HG02678 (cell line): ENCODE measurements around the gene ABHD18.
A peak's percentile ranks its signal among the peaks of the same experiment; 100 is the strongest.
"Not testable (repeated sequence)": the region's sequence is repeated elsewhere in the genome, so short reads cannot be mapped to it uniquely, and the experiment has no call there.

ENCODE experiments used
- ATAC-seq: cut with Tn5 transposase; IDR thresholded peaks from one replicate; pipeline ENCODE4 v1.9.1; 2021; ENCODE audit warnings: mild to moderate bottlenecking, moderate library complexity; ENCODE audit not compliant: unreplicated experiment

The ABHD18 gene

DNA sequence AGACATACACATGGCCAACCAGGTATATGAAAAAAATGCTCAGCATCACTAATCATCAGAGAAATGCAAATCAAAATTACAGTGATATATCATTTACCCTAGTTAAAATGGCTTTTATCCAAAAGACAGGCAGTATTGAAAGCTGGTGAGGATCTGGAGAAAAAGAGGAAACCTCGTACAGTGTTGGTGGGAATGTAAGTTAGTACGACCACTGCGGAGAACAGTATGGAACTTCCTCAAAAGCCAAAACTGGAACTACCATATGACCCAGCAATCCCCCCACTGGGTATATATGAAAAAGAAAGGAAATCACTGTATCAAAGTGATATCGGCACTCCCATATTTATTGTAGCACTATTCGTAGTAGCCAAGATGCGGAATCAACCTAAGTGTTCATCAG is 23.4 kb downstream of the ABHD18 start:
- ATAC-seq: no peak

DNA sequence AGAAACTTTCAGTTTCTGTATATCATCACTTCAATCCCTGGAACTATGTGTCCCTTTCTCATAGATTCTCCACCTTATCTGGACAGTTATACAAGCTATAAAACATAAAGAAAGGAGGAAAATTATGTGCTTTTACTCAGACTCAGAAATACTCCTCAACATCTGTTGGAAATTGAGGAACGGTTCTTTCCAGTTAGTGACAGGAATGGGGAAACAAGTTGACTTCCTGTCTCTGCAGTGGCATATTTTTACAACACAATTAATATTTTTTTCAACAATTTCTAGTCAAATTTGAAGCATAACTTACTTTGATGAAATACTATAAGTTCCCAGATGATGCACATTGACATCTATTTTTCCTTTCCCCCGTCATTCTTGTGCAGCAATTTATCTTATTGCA is 27.9 kb downstream of the ABHD18 start:
- ATAC-seq: no peak

DNA sequence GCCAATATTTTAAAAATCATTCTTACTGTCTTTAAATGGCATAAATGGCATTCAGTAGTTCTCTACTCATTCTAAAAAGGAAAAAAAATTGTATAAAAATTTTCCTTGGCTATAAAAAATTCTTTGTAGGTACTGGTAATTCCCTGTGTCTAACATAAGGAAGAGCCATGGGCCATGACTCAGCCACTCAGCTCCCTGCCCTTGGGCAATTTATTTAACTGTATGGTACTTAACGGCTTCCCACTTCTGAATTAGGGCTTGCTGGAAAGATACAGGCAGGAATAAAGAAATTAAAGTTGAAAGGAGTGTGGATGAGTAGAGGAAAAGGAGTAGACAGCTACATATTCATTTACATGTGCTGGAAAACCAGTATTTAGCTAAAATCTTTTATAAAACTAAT is 30.6 kb downstream of the ABHD18 start:
- no peak for ATAC-seq

DNA sequence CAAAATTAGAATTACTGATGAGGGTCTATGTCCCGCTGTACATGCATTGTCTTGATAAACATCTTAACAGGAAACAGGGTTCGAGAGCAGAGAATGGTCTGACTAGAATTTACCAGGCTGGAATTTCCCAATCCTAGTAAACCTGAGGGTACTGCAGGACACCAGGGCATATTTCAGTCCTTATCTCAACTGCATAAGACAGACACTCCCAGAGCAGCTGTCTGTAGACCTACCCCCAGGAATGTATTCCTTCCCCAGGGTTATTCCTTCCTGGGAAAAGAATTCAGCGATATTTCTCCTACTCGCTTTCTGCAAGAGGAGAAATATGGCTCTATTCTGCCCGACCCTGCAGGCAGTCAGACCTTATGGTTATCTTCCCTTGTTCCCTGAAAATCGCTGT is 31.3 kb downstream of the ABHD18 start:
- not testable (repeated sequence) for ATAC-seq

DNA sequence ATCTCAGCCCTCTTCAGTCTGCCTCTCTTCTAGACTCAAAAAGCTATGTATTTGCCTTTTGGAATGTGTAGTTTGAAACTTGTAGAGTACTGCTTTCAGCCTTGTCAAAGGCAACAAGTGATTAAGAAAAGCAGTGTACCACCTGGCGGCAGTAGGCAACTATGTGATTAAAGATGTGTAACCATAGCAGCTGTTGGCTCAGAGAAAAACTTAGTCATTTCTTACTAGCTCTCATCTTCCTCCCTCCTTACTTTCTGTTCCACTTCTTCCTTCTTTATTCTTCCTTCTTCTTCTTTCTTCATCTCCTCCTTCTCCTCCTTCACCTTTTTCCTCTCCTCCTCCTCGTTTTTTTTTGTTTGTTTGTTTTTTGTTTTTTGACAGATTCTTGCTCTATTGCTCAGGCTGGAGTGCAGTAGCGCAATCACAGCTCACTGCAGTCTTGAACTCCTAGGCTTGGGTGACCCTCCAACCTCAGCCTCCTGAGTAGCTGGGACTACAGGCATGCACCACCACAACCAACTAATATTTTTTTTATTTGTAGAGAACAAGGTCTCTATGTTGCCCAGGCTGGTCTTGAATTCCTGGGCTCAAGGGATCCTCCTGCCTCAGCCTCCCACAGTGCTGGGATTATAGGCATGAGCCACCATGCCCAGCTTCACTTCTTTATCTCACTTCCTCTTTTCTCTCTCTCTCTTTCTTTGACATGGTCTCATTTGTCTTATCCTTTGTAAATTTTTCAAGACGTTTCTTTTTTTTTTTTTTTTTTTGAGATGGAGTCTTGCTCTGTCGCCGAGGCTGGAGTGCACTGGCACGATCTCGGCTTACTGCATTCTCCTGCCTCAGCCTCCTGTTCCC is 32.6 kb downstream of the ABHD18 start:
- peak; percentile 98 for ATAC-seq

DNA sequence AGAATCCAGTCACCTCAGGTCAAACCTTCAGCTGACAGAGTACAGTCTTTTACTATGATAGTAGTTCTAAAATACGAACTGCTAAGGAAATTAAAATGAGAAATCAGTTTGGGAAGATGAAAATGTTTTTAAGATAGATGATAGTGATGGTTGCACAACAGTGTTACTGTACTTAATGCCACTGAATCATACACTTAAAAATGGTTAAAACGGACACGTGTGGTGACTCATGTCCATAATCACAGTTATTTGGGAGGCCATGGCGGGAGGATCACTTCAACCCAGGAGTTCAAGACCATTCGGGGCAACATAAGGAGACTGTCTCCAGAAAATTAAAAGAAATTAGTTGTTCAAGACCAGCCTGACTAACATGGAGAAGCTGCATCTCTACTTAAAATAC is 41.4 kb downstream of the ABHD18 start:
- ATAC-seq: no peak

DNA sequence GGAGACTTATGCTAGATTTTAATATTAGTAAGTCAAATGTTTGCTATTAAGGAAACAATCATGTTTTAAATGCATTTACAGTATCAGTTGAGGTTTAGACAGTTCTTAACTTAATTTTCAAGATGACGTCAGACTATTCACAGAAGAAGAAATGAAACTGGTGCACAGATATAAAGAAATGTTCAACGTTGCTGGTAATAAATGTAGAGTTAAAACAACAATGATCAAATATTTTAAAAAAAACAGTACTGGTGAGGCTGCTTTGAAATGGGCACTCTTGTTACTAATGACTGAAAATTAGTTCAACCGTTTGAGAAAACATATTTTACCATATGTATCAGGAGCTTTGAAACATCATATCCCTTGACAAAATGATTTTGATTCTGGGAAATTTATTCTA is 44.2 kb downstream of the ABHD18 start:
- ATAC-seq: no peak

DNA sequence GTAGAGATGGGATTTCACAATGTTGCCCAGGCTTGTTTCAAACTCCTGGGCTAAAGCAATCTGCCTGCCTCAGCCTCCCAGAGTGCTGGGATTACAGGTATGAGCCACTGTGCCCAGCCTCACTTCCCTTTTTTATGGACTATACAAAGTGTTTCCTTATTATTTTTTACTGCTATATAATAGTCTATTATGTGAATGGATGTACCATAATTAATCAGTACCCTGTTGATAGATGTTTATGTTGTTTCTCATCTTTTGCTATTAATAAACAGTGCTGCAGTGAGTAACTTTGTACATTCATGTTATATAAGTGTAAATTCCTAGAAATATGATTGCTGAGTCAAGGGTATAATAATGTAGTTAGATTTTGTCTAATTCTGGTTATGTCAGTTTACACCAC is 60.1 kb downstream of the ABHD18 start:
- ATAC-seq: no peak

DNA sequence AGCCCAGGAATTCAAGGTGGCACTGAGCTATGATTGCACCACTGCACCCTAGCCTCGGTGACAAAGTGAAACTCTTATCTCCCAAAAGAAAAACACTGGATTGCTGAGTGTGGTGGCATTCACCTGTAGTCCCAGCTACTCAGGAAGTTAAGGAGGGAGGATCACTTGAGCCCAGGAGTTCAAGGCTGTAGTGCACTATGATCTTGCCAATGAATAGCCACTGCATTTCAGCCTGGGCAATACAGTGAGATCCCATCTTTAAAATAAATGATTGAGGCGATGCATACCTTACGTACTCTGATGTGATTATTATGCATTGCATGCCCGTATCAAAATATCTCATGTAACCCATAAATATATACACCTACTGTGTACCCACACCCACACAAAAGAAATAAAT is 64.7 kb downstream of the ABHD18 start:
- ATAC-seq: no peak

DNA sequence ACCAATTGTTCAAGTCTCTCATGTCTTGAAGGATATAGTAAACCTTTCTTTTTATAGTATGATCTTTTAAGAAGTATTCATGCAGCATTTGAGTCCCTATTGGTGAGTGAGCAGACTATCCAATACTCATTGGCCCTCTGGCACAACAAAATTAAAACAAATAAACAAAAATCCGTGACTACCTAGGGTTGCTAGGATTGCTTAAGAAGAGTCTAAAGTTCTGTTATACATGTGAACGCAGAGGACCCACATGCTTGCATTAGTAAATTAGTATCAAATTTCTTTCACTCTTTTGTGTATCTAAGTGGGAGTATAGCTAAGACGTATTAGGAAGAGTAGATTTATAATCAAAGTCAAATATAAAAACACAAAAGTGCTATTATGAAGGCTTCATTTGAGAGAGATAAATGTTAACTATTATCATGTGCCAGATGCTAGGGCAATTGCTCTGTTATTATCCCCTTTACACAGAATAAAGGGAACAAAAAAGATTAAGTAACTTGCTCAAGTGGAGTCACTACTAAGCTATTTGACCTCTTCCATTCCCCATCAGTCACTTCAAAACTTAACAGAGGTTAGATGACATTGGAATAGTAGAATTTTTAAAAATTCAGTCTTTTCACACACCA is 66.7 kb downstream of the ABHD18 start:
- no peak for ATAC-seq

DNA sequence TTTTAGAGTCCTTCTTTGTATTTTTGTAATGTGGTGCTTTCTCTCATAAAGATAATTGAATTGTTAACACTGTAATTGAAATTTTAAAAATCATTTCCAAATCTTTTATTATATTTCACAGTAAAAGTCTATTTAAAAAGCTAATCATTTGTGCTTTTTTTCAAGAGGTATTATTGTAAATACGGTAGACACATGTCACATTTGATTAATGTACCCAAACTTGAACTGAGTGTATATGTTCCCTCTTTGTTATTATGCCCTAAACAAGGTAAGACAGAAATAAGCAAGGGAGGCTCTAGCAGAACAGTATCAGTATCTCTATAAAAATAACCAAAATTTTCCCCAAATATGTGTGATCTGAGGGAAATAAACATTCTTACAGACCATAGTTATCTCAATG is 74.4 kb downstream of the ABHD18 start:
- no peak for ATAC-seq

DNA sequence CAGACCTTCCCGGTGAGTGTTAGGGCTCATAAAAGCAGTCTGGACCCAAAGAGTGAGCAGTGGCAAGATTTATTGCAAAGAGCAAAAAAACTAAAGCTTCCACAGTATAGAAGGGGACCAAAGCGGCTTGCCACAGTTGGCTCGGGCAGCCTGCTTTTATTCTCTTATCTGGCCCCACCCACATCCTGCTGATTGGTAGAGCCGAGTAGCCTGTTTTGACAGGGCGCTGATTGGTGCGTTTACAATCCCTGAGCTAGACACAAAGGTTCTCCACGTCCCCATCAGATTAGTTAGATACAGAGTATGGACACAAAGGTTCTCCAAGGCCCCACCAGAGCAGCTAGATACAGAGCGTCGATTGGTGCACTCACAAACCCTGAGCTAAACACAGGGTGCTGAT is 81.8 kb downstream of the ABHD18 start:
- not testable (repeated sequence) for ATAC-seq

DNA sequence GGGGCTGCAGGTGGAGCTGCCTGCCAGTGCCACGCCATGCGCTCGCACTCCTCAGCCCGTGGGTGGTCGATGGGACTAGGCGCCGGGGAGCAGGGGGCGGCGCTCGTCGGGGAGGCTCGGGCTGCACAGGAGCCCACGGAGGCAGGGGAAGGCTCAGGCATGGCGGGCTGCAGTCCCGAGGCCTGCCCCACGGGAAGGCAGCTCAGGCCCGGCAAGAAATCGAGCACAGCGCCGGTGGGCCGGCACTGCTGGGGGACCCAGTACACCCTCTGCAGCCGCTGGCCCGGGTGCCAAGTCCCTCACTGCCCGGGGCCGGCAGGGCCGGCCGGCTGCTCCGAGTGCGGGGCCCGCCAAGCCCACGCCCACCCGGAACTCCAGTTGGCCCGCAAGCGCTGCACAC is 82.3 kb downstream of the ABHD18 start:
- ATAC-seq: not testable (repeated sequence)

DNA sequence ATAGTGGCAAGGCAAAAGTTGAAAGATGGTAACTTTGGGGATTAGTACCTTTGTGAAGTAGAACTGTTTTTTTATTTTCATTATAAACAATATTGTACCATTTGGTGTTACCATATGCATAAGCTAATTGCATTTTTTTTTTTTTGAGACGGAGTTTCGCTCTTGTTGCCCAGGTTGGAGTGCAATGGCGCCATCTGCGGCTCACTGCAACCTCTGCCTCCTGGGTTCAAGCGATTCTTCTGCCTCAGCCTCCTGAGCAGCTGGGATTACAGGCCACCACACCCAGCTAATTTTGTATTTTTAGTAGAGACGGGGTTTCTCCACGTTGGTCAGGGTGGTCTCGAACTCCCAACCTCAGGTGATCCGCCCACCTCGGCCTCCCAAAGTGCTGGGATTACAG is 86.0 kb downstream of the ABHD18 start:
- ATAC-seq: not testable (repeated sequence)

DNA sequence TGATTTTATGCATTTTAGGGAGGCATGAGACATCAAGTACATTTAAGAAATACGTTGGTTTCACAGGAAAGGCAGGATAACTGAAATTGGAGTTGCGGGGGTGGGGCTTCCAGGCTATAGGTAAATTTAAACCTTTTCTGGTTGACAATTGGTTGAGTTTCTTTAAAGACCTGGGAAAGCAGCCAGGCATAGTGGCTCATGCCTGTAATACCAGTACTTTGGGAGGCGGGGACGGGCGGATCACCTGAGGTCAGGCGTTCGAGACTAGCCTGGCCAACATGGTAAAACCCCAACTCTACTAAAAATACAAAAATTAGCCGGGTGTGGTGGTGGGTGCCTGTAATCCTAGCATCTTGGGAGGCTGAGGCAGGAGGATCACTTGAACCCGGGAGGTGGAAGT is 89.7 kb downstream of the ABHD18 start:
- ATAC-seq: not testable (repeated sequence)

DNA sequence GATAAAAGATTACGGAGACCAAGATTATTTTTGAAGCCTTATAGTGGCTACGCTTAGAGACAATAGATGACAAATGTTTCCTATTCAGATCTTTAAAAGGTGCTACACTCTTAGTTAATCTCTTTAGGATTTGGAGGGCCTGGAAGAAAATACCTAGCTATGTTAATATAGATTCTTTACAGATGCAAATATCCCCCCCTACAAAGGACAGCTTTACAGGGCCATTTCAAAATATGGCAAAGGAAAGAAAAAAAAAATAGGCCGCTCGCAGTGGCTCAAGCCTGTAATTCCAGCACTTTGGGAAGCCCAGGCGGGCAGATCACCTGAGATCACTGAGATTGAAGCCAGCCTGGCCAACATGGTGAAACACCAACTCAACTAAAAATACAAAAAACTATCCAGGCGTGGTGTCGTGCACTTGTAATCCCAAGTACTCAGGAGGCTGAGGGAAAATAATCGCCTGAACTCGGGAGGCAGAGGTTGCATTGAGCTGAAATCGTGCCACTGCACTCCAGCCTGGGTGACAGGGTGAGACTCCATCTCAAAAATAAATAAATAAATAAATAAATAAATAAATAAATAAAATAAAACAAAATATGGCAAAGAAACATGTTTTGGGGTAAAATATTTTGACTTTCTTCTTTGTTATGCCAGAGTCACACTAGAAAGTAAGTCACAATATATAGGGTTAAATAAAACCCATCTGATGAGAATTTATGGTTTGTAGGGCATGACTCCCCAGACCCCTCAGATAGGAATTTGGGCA is 90.4 kb downstream of the ABHD18 start:
- ATAC-seq: not testable (repeated sequence)

DNA sequence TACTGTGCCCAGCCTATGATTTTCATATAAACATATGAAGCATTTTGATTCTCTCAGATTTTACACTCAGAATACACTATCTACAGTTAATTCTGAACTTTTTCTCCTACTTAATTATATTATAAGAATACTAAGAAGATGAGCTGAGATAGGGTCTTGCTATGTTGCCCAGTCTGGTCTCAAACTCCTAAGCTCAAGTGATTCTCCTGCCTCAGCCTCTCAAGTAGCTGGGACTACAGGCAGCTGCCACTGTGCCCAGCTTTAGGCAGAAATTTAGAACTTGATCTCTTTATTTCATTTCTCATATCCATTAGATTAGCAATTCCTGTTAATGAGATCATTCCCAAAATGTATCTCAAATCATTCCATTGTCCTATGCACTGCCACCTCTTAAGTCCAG is 91.2 kb downstream of the ABHD18 start:
- no peak for ATAC-seq

DNA sequence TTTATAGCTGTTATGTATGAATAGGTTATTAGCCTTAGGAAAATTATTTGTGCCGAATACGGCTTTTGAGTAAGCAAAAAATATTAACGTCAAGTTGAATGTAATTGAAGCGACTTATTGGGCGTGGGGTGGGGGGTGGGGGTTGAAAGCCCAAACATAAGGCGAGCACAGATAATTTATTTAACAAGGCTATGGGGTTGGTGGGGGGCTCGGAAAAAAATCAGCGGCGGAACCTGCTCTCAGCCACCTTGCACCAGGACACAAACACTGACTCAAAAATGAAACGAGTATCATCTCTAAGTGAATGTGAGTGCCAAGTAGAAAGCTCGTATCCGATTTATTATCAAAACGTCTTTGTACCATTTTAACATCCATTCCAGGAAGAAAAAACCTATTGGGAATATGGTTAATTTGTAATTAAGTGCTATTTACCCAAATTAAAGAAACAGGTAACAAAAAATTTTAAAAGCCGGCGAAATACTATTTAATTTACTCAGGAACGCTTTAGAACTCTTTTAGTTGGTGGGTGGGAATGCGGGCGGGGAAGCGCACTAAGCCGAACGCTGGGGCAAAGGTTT is 95.0 kb downstream of the ABHD18 start:
- no peak for ATAC-seq

DNA sequence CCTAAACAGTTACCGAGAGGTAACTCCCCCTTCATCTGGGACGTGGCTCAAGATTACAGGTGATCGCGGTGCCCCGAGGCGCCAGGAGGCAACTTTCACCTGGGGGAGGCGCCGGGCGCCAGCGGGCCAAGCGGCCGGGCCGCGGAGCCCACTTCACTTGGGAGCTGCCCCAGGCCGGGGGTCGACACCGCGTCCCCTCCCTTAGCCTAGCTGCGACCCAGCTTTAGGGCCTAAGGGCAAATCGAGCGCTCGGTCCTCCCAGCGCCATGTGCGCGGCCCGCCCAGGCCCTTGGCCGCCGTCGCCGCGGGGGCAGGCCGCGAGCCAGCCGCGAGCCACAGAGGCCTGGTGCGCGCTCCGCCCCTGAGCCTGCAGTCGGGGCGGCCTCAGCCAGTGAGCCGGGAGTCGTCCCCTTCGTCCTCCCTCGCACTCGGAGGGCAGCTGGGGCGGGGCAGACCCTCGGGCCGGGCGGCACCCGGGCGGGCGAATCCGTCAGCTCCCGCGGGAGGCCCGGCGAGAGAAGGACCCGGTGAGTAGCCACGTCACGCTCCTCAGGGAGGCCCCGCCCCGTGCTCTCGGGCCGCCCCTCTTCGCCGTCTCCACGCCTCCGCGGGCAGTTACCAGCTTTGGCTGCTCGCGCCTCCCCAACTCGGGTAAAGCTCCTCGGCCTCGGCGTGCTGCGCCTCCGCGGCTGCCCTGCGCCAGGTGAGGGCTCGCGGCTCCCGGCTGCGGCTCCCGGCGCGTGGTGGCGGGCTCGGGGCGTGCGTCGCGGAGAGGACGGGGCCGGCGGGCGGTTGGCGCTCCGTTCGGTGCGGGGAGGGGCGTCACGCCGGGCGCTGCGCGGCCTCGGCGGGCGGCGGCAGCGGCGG is 95.7 kb downstream of the ABHD18 start, which contains the start of gene LARP1B:
LARP1B (plus strand) TSS at position 614 of the 867 bp plus-strand sequence. CDS start 13,640 bp downstream, outside the sequence.
- ATAC-seq: peak; percentile 88
